Posterior vena cava (tissue), 2 donors: ENCODE data around the gene FNBP1. TPM values are rescaled to one million over a fixed set of nuclear protein-coding genes. Genes with fewer than 3 reads are reported as not detected.

Experiments
- DNase-seq: peaks from one replicate; pipeline ENCODE4 v3.0.0-alpha.2; 2020; ENCODE audit warnings: low spot score
- intact Hi-C, 2 donors: fragments of 100-400 bp; cut with DNase I; formaldehyde crosslinking; loops; one replicate each; pipeline versions ENCODE4 v1.14.1 to v1.14.2; 2022 to 2023
- total RNA-seq, 2 donors: library from RNA; stranded (reverse); fragmentation: NEBNext Ultra II Directional; extraction: Animal tissue kit (Norgen Biotek cat#: 25700); gene quantifications; one replicate each; pipeline ENCODE4 v1.2.1, GENCODE V29; 2021
- donor health status: DM: yes; HTN: yes; CAD: no.
- donor health status: DM: yes; HTN: yes; CAD: no.

Gene FNBP1
- total RNA-seq, 2 donors from 2014 or later: 116 to 165 TPM

GRCh38 chr9:129875687-129876395 is 167.1 kb downstream of the FNBP1 start:
- DNase-seq: peak; percentile 69
- intact Hi-C loops: loop anchor here in 1 of 2 donors (10.0 kb wide), 1 partner anchor 359 kb away; no protein-coding TSS in a partner anchor

DNA sequence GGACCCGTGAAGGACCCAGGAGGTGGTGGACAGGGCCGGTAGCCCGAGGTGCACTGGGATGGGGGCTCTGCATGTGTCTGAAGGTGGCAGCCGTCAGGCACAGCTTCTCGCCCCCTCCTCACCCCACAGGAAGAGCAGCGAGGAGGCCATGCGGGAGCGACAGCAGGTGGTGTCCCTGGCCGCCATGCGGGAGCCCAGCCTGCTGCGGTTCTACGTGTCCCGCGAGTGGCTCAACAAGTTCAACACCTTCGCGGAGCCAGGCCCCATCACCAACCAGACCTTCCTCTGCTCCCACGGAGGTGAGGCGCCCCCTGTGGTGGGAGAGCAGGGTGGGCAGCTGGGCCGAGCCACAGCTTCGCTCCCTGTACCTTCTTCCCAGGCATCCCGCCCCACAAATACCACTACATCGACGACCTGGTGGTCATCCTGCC is 167.8 kb downstream of the FNBP1 start:
- DNase-seq: no peak
- intact Hi-C loops: loop anchor here in 1 of 2 donors (10.0 kb wide), 1 partner anchor 360 kb away; no protein-coding TSS in a partner anchor

DNA sequence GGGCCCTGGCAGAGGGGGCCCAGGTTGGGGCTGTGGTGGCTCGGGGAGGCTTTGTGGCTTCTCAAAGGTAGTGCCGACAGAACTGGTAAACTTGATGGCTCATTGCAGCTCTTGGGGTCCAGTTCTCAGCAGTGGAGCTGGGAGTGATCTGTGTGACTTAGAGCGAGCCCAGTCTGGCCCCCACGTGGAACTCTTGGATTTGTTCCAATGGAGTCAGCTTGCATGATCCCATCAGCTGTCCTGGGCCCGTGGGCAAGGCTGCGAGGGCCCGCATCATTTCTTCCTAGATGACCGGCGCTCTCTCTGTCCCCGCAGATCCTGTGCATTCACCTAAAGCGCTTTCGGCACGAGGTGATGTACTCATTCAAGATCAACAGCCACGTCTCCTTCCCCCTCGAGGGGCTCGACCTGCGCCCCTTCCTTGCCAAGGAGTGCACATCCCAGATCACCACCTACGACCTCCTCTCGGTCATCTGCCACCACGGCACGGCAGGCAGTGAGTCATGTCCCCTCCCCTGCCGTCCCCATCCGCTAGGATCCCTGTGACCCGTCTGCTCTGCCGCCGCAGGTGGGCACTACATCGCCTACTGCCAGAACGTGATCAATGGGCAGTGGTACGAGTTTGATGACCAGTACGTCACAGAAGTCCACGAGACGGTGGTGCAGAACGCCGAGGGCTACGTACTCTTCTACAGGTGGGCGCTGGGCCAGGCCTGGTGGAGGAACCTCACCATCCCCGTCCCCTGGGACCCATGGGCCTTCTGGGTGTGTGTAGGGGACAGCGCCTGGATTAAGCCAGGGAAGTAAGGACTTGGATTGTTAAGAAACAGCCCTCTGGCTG is 168.5 kb downstream of the FNBP1 start:
- no peak for DNase-seq
- intact Hi-C loops: loop anchor here in 1 of 2 donors (10.0 kb wide), 1 partner anchor 360 kb away; no protein-coding TSS in a partner anchor

- intact Hi-C loops: loop anchor here in 1 of 2 donors (10.0 kb wide), 1 partner anchor 361 kb away; no protein-coding TSS in a partner anchor
These were observed 169.3 kb downstream of the FNBP1 start for GRCh38 chr9:129873563-129874190.

GRCh38 chr9:129871046-129871445 is 171.9 kb downstream of the FNBP1 start:
- no peak for DNase-seq
- intact Hi-C loops: loop anchor here in 1 of 2 donors (10.0 kb wide), 1 partner anchor 364 kb away; no protein-coding TSS in a partner anchor

More at GRCh38 chr9:129873563-129874190, 169.3 kb downstream of the FNBP1 start:
- DNase-seq: no peak

DNA sequence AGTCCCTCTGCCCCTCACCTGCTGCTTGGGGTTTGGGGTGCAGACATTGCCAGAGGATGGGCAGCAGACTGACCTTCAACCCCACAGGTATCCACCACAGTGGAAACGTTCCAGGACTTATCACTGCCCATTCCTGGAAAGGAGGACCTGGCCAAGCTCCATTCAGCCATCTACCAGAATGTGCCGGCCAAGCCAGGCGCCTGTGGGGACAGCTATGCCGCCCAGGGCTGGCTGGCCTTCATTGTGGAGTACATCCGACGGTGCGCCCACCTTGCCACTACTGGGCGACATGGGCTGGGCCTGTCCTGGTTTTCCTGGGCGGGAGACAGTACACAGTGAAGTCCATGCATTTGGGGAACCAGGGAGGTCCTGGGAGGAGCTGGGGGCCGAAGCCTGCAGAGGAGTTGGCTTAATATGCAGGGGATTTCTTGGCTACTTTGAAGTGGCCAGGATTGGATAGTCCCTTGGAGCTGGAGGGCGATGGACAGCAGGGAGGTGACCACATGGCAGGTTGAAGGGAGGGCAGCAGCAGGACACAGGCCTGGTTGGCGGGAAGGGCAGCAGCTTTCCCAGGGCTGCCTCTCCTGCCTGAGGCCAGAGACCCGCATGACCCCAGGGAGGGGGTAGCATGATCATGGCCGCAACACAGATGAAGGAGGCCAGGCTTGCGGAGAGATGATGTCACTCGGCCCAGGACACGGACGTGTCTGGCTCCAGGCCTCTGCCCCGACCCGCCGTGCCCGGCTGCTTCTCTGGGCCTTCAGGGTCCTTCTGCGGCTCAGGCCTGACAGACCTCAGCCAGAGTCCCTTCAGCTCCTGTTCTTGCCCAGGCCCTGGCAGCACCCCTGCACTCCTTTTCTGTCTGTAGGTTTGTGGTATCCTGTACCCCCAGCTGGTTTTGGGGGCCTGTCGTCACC is 173.1 kb downstream of the FNBP1 start:
- intact Hi-C loops: loop anchor here in 1 of 2 donors (10.0 kb wide), 1 partner anchor 365 kb away; no protein-coding TSS in a partner anchor
- peak; percentile 69 for DNase-seq

DNA sequence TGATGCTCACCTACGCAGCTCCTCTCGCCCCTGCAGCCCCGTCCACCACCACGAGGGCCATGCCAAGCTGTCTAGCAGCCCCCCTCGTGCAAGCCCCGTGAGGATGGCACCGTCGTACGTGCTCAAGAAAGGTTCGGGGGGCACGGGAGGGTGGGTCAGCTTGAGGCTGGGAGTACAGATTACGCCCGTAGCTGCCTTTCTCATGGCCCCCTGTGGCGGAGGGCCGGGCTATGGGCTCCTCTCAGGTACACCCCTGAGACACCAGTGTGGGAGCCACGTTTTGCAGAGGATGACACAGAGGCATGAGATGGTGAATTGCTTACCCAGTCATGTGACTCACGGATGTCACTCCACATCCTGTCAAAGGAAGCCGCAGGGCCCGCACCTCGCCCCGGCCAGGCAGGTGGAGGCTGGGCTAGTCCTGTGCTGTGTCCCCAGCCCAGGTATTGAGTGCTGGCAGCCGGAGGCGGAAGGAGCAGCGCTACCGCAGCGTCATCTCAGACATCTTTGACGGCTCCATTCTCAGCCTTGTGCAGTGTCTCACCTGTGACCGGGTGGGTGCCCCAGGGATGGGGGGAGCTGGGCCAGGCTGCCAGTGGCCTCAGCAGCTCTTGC is 174.0 kb downstream of the FNBP1 start:
- peak; percentile 80 for DNase-seq
- intact Hi-C loops: no loop called here

GRCh38 chr9:129868023-129868871 is 174.7 kb downstream of the FNBP1 start:
- peak; percentile 80 for DNase-seq
- intact Hi-C loops: no loop called here

- intact Hi-C loops: no loop called here
- DNase-seq: peak; percentile 65
These were observed 175.6 kb downstream of the FNBP1 start for GRCh38 chr9:129867136-129868022.

DNA sequence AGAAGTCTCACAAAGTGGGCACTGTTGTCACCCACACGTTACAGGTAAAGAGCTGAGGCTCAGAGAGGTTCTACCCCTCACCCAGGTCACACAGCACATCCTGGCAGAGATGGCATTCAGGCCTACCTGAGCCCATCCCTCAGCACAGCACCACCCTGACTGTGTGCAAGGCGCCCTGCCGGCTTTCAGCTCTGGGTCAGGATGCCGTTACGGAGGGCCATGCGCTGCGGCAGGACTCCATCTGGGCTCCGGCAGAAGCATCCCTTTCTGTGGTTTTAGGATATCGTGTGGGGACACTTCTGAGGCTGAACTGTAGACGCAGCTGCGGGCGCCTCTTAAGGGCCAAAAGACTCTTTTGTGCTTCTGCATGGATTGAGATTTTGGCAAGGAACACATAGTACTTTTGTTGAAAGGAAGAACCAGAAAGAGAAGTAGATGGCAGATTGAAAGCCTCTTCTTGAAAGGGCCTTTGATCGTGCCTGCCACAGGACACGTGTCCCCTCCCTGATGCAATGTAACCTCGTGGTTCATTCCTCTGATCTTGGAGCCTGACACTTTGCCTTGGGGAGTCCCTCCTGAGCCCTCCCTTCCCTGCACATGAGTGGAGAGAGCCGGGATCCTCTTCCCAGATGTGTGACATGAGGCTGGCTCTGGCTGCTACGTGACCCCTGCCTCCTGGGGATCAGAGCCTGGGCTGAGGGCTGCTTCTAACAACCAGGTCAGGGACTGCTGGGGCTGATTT is 176.4 kb downstream of the FNBP1 start:
- intact Hi-C loops: no loop called here
- peak; percentile 67 for DNase-seq

- intact Hi-C loops: no loop called here
- DNase-seq: no peak
These were observed 177.2 kb downstream of the FNBP1 start for GRCh38 chr9:129865668-129866320.

- DNase-seq: no peak
- intact Hi-C loops: no loop called here
These were observed 177.9 kb downstream of the FNBP1 start for GRCh38 chr9:129864991-129865647.

DNA sequence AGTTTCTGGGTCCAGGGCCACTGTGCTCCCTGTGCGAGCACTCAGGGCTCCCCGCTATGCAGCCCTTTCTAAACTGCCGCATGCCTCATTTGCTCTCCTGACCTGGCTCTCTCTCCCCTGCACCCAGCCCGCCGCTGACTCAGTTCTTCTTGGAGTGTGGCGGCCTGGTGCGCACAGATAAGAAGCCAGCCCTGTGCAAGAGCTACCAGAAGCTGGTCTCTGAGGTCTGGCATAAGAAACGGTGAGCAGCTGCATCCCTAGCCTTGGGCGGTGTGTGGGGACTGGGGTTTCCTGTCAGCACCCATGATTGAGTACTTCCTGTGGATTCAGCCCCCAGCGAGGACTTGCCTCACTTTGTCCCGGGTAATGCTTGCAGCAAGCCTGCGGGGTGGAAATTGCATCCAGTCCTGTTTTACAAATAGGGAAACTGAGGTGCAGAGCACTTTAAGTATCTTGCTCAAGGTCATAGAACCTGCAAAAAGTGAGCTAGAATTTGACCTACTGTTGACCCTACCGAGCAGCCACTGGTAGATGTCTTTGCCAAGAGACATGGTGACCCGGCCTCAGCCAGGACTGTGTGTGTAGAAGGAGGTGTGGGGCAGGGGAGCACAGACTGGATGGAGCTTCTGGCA is 179.8 kb downstream of the FNBP1 start:
- peak; percentile 72 for DNase-seq
- intact Hi-C loops: no loop called here

- DNase-seq: no peak
- intact Hi-C loops: no loop called here
These were observed 181.6 kb downstream of the FNBP1 start for GRCh38 chr9:129861447-129861827.
